Uterus (tissue), 4 donors: ENCODE results near the gene PTPRU. TPM values are rescaled to one million over a fixed set of nuclear protein-coding genes. Genes with fewer than 3 reads are reported as not detected.

Source experiments
- DNase-seq, 2 donors: peaks; one replicate each; pipeline ENCODE4 v3.0.0-alpha.2; 2019 to 2020
- H3K27ac ChIP-seq, 2 donors: fragments of 200-600 bp; sonication (generic); 1 replicate in 1 of 2; 2 replicates in 1 of 2; pipeline ENCODE4 v1.5.1; 2016 to 2018
- H3K27me3 ChIP-seq, 2 donors: fragments of 200-600 bp; sonication (generic); one replicate each; pipeline ENCODE4 v1.5.1; 2018 to 2019; ENCODE audit warnings: control low read depth in 1 of 2
- H3K36me3 ChIP-seq, 2 donors: fragments of 200-600 bp; sonication (generic); one replicate each; pipeline ENCODE4 v1.5.1; 2019; ENCODE audit warnings: control low read depth in 1 of 2
- H3K4me1 ChIP-seq, 2 donors: fragments of 200-600 bp; sonication (generic); one replicate each; pipeline ENCODE4 v1.5.1; 2018 to 2019; ENCODE audit warnings: control low read depth in 1 of 2
- H3K4me3 ChIP-seq, 2 donors: fragments of 200-600 bp; sonication (generic); 1 replicate in 1 of 2; 2 replicates in 1 of 2; pipeline ENCODE4 v1.5.1; 2018 to 2019; ENCODE audit warnings: mild to moderate bottlenecking in 1 of 2
- H3K9me3 ChIP-seq, 2 donors: fragments of 200-600 bp; sonication (generic); one replicate each; pipeline ENCODE4 v1.5.1; 2019; ENCODE audit warnings: control low read depth in 1 of 2
- CTCF ChIP-seq, 4 experiments: fragments of 200-600 bp in 2 of 4; fragments of 450-650 bp in 2 of 4; sonication (generic) in 2 of 4; IDR thresholded peaks; one replicate each; pipeline ENCODE4 v1.5.1; 2016 to 2019; ENCODE audit warnings: antibody characterized with exemption in 4 of 4, mild to moderate bottlenecking in 2 of 4, moderate library complexity in 1 of 4
- POLR2A ChIP-seq, 2 donors: fragments of 450-650 bp; IDR thresholded peaks; one replicate each; pipeline ENCODE4 v1.6.1; 2016; ENCODE audit warnings: antibody characterized with exemption in 2 of 2, mild to moderate bottlenecking in 1 of 2, moderate library complexity in 1 of 2
- intact Hi-C: fragments of 100-400 bp; cut with DNase I; formaldehyde crosslinking; loops from one replicate; pipeline ENCODE4 v1.15.1; 2023; ENCODE audit warnings: low total_unique reads
- total RNA-seq, 4 donors: library from RNA; depleted of rRNA in 3 of 4; stranded (reverse); fragments of >200 nt in 3 of 4; gene quantifications; one replicate each; pipeline versions ENCODE4 v1.1.0 to v1.2.4, GENCODE V29; 2014 to 2023
- donor health status: DM: yes; HTN: yes; CAD: no.

Gene PTPRU
- total RNA-seq, 4 donors from 2014 or later, result 9.5 to 48.2 (median 33.4) TPM

DNA sequence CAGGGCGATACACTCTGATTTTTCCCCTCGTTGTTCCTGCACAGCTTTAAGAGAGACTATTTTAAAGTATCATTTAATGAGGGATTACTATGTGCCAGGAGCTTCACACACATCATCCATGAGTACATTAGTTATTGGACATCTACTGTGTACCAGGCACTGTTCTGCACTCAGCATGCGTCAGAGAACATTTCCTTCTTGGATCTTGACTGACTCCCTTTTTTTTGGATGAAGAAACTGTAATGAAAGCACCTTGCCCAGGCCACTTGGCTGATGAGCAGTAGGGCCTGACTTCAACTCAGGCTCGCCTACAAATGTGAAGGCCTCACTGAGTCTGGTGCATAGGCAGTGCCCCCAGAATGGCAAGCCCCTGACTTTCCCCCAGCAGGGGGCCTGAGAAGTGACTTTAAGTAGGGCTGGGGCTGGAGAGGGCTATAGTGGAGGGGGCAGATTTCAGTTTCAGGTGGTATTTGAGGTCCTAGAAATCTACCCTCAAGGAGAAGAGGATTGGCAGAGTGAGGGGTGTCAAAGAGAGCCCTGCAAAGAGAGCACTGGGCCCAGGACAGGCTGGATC lies 50.0 kb downstream of the PTPRU start:
- Histone ChIP-seq H3K36me3 (no peaks in the 10 kb centered on the region), H3K4me1 (no peaks in the 10 kb centered on the region), H3K27me3 (no peaks in the 10 kb centered on the region), H3K9me3 (no peaks in the 10 kb centered on the region), H3K27ac (no peak overlapping the region), H3K4me3 (no peak overlapping the region)
- no peak for DNase-seq
- TF ChIP-seq POLR2A (IDR thresholded peaks at IDR 0.05) (no peak), CTCF (IDR thresholded peaks at IDR 0.05) (no peak)
- intact Hi-C loops, result no loop called here

- Histone ChIP-seq H3K27ac (no peak overlapping the region), H3K4me3 (no peak overlapping the region), H3K36me3 (no peaks in the 10 kb centered on the region), H3K27me3 (no peaks in the 10 kb centered on the region), H3K9me3 (no peaks in the 10 kb centered on the region), H3K4me1 (no peaks in the 10 kb centered on the region)
- intact Hi-C loops, result no loop called here
- no peak for DNase-seq
- TF ChIP-seq CTCF (IDR thresholded peaks at IDR 0.05) (no peak), POLR2A (IDR thresholded peaks at IDR 0.05) (no peak)
Observed at GRCh38 chr1:29289493-29289892, 53.2 kb downstream of the PTPRU start.

- no peak overlapping the region for H3K27ac ChIP-seq
- intact Hi-C loops, result no loop called here
Observed at GRCh38 chr1:29290414-29290985, 54.2 kb downstream of the PTPRU start.

GRCh38 chr1:29291756-29292155 lies 55.4 kb downstream of the PTPRU start:
- no peak for TF ChIP-seq CTCF (IDR thresholded peaks at IDR 0.05)
- TF ChIP-seq POLR2A (IDR thresholded peaks at IDR 0.05), result no peak
- Histone ChIP-seq H3K4me3 (no peak overlapping the region), H3K27ac (no peak overlapping the region), H3K36me3 (no peaks in the 10 kb centered on the region), H3K9me3 (no peaks in the 10 kb centered on the region), H3K27me3 (no peaks in the 10 kb centered on the region), H3K4me1 (no peaks in the 10 kb centered on the region)
- intact Hi-C loops, result no loop called here
- DNase-seq, result no peak

More at GRCh38 chr1:29290414-29290985, 54.2 kb downstream of the PTPRU start:
- no peak for DNase-seq
- Histone ChIP-seq H3K27me3 (no peaks in the 10 kb centered on the region), H3K4me1 (no peaks in the 10 kb centered on the region), H3K36me3 (no peaks in the 10 kb centered on the region), H3K4me3 (no peak overlapping the region), H3K9me3 (no peaks in the 10 kb centered on the region)
- TF ChIP-seq POLR2A (IDR thresholded peaks at IDR 0.05) (no peak), CTCF (IDR thresholded peaks at IDR 0.05) (no peak)

DNA sequence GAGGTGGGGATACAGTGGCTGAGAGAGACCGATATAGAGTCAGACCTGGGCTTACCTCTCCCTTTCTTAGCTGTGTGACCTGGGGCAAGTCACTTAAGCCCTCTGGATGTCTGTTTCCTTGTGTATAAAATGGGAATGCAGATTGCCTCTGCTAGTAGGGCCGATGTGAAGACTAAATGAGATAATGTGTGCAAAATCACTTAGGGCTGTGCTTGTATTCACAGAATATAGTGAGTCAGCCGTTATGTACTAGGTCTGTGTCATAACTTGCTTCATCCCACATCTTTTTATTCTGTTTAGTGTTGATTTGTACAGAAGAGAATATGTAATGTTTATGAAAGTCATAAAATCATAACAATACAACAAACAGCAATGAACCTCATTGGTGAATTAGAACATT lies 56.0 kb downstream of the PTPRU start:
- no peak for DNase-seq
- no peak for TF ChIP-seq CTCF (IDR thresholded peaks at IDR 0.05)
- TF ChIP-seq POLR2A (IDR thresholded peaks at IDR 0.05), result no peak
- Histone ChIP-seq H3K27ac (no peak overlapping the region), H3K27me3 (no peaks in the 10 kb centered on the region), H3K4me1 (no peaks in the 10 kb centered on the region), H3K4me3 (no peak overlapping the region), H3K36me3 (no peaks in the 10 kb centered on the region), H3K9me3 (no peaks in the 10 kb centered on the region)
- intact Hi-C loops, result no loop called here
